ENCODE results near the gene USHBP1. TPM values are rescaled to one million over a fixed set of nuclear protein-coding genes. Genes with fewer than 3 reads are reported as not detected.

The USHBP1 gene
- total and polyA plus RNA-seq, 2 of the 13 experiments (the other 11 are each of a cell fraction or from before 2014, with no cell fraction given), result 0.15 to 1.5 TPM

DNA sequence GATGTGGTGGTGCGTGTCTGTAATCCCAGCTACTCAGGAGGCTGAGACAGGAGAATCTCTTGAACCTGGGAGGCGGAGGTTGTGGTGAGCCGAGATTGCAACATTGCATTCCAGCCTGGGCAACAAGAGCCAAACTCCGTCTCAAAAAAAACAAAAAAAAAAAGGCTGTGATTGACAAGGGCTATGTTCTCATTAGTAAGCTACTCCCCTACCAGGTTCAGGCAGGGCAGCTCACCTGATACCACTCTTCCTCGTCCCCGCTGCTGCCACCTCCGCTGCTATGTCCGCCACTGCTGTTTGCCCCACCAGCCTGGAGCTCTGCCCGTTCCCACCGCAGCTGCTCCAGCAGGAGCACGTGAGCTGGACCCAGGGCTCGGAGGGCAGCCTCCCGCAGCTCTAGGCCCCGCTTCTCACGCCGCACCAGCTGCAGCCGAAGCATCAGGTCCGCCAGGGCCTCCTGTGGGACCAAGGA lies 9.4 kb downstream of the USHBP1 start (continued):
- TF ChIP-seq, protein P1, sequence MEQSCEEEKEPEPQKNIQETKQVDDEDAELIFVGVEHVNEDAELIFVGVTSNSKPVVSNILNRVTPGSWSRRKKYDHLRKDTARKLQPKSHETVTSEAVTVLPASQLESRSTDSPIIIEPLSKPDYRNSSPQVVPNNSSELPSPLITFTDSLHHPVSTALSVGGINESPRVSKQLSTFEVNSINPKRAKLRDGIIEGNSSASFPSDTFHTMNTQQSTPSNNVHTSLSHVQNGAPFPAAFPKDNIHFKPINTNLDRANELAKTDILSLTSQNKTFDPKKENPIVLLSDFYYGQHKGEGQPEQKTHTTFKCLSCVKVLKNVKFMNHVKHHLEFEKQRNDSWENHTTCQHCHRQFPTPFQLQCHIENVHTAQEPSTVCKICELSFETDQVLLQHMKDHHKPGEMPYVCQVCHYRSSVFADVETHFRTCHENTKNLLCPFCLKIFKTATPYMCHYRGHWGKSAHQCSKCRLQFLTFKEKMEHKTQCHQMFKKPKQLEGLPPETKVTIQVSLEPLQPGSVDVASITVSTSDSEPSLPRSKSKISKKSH (CRISPR knock-in tag; IDR thresholded peaks at IDR 0.05; ENCODE audit: borderline replicate concordance), result peak; percentile 30; the same call in 1 of the 2 replicates
- TF ChIP-seq SPEN (CRISPR knock-in tag; IDR thresholded peaks at IDR 0.05; ENCODE audit: low read depth) (peak; percentile 43; the same call in 1 of the 2 replicates), ZNF558 (CRISPR knock-in tag; IDR thresholded peaks at IDR 0.05; ENCODE audit: borderline replicate concordance) (no peak), MYC (CRISPR knock-in tag; IDR thresholded peaks at IDR 0.05; ENCODE audit: borderline replicate concordance) (peak; percentile 71; the same call in 1 of the 2 replicates), GLI4 (CRISPR knock-in tag; IDR thresholded peaks at IDR 0.05; ENCODE audit: borderline replicate concordance) (no peak), ISX (CRISPR knock-in tag; conservative IDR thresholded peaks at IDR 0.05) (no peak), IRF2 (CRISPR knock-in tag; IDR thresholded peaks at IDR 0.05) (peak; percentile 19; the same call in 1 of the 2 replicates), MXI1 (IDR thresholded peaks at IDR 0.05; ENCODE audit: borderline replicate concordance, low read depth, low read length) (peak; percentile 13; the same call in 1 of the 3 replicates), ZNF292 (CRISPR knock-in tag; IDR thresholded peaks at IDR 0.05; ENCODE audit: borderline replicate concordance, low read depth) (peak; percentile 69; the same call in 1 of the 2 replicates), SRSF4 (IDR thresholded peaks at IDR 0.05; ENCODE audit: low read depth, low read length, poor library complexity, severe bottlenecking) (no peak), ZKSCAN1 (IDR thresholded peaks at IDR 0.05; ENCODE audit: low read length) (no peak), ZFX (CRISPR knock-in tag; IDR thresholded peaks at IDR 0.05; ENCODE audit: low read depth) (peak; percentile 79), THAP11 (CRISPR knock-in tag; IDR thresholded peaks at IDR 0.05) (peak; percentile 55), ZNF121 (CRISPR knock-in tag; IDR thresholded peaks at IDR 0.05) (peak; percentile 61), CBX5 (CRISPR knock-in tag; IDR thresholded peaks at IDR 0.05; ENCODE audit: borderline replicate concordance) (peak; percentile 60; the same call in 1 of the 2 replicates)
- TF ChIP-seq, protein P2, sequence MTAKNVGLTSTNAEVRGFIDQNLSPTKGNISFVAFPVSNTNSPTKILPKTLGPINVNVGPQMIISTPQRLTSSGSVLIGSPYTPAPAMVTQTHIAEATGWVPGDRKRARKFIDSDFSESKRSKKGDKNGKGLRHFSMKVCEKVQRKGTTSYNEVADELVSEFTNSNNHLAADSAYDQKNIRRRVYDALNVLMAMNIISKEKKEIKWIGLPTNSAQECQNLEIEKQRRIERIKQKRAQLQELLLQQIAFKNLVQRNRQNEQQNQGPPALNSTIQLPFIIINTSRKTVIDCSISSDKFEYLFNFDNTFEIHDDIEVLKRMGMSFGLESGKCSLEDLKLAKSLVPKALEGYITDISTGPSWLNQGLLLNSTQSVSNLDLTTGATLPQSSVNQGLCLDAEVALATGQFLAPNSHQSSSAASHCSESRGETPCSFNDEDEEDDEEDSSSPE (CRISPR knock-in tag; IDR thresholded peaks at IDR 0.05), result peak; percentile 45; the same call in 1 of the 2 replicates
- TF ChIP-seq, protein P3, sequence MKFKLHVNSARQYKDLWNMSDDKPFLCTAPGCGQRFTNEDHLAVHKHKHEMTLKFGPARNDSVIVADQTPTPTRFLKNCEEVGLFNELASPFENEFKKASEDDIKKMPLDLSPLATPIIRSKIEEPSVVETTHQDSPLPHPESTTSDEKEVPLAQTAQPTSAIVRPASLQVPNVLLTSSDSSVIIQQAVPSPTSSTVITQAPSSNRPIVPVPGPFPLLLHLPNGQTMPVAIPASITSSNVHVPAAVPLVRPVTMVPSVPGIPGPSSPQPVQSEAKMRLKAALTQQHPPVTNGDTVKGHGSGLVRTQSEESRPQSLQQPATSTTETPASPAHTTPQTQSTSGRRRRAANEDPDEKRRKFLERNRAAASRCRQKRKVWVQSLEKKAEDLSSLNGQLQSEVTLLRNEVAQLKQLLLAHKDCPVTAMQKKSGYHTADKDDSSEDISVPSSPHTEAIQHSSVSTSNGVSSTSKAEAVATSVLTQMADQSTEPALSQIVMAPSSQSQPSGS (CRISPR knock-in tag; IDR thresholded peaks at IDR 0.05), result 0 out of 2 replicates have a peak, but pooled peaks have one; percentile 19
- TF ChIP-seq, protein P4, sequence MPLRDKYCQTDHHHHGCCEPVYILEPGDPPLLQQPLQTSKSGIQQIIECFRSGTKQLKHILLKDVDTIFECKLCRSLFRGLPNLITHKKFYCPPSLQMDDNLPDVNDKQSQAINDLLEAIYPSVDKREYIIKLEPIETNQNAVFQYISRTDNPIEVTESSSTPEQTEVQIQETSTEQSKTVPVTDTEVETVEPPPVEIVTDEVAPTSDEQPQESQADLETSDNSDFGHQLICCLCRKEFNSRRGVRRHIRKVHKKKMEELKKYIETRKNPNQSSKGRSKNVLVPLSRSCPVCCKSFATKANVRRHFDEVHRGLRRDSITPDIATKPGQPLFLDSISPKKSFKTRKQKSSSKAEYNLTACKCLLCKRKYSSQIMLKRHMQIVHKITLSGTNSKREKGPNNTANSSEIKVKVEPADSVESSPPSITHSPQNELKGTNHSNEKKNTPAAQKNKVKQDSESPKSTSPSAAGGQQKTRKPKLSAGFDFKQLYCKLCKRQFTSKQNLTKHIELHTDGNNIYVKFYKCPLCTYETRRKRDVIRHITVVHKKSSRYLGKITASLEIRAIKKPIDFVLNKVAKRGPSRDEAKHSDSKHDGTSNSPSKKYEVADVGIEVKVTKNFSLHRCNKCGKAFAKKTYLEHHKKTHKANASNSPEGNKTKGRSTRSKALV (CRISPR knock-in tag; IDR thresholded peaks at IDR 0.05), result no peak
- TF ChIP-seq, protein P5, sequence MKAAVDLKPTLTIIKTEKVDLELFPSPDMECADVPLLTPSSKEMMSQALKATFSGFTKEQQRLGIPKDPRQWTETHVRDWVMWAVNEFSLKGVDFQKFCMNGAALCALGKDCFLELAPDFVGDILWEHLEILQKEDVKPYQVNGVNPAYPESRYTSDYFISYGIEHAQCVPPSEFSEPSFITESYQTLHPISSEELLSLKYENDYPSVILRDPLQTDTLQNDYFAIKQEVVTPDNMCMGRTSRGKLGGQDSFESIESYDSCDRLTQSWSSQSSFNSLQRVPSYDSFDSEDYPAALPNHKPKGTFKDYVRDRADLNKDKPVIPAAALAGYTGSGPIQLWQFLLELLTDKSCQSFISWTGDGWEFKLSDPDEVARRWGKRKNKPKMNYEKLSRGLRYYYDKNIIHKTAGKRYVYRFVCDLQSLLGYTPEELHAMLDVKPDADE (CRISPR knock-in tag; IDR thresholded peaks at IDR 0.05), result no peak
- TF ChIP-seq, protein P6, sequence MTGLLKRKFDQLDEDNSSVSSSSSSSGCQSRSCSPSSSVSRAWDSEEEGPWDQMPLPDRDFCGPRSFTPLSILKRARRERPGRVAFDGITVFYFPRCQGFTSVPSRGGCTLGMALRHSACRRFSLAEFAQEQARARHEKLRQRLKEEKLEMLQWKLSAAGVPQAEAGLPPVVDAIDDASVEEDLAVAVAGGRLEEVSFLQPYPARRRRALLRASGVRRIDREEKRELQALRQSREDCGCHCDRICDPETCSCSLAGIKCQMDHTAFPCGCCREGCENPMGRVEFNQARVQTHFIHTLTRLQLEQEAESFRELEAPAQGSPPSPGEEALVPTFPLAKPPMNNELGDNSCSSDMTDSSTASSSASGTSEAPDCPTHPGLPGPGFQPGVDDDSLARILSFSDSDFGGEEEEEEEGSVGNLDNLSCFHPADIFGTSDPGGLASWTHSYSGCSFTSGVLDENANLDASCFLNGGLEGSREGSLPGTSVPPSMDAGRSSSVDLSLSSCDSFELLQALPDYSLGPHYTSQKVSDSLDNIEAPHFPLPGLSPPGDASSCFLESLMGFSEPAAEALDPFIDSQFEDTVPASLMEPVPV (CRISPR knock-in tag; IDR thresholded peaks at IDR 0.05), result peak; percentile 73; the same call in 1 of the 2 replicates

Measured in HepG2 (cell line).